ENCODE results near the gene HRAS. TPM values are rescaled to one million over a fixed set of nuclear protein-coding genes. Genes with fewer than 3 reads are reported as not detected.

The HRAS gene
- total RNA-seq, 1 donor from 2014 or later, result 41.5 TPM

DNA sequence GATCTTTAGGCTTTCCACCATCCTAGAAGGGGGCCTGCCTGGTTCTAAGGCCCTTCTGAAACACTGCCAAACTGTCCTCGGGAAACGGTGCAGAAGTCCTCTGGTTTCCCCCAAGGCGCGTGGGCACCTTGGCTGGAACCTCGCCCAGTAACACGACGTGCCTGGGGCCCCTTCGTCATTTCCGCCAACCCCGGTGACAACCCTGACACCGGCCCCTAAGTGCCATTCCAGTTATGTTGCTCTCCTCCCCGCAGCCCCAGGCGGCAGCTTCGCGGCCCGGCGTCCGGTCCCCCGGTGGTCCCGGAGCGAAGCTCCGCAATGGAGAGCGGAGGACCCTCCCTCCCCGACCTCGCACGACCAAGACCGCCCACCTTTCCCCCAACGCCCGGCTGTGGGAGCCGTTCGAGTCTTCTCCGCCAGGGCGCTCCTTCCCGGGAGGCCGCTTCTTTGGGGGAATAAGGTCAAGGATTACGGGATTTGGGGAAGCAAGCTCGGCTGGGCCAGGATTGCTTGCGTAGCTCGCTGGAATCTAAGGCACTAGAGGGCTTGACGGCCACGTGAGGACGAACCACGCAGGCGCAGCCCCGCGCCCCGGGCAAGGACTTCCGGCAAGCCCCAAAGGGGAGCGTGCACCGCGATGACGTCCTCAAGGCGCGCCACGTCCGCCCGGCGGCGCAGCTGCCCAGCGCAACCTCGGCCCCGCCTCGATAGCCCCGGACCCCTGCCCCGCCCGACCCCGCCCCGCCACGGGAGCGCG, 29.0 kb downstream of the HRAS start:
- H3K36me3 Mint-ChIP-seq, result peaks cover 8% of the 10 kb centered on the region
- peaks cover 22% of the 10 kb centered on the region for H3K4me1 Mint-ChIP-seq
- peak overlapping the region; percentile 100 for H3K27ac Mint-ChIP-seq
- no peaks in the 10 kb centered on the region for H3K27me3 Mint-ChIP-seq (ENCODE audit: low read depth)
- H3K9me3 Mint-ChIP-seq, result no peaks in the 10 kb centered on the region
- TF ChIP-seq, protein P1, sequence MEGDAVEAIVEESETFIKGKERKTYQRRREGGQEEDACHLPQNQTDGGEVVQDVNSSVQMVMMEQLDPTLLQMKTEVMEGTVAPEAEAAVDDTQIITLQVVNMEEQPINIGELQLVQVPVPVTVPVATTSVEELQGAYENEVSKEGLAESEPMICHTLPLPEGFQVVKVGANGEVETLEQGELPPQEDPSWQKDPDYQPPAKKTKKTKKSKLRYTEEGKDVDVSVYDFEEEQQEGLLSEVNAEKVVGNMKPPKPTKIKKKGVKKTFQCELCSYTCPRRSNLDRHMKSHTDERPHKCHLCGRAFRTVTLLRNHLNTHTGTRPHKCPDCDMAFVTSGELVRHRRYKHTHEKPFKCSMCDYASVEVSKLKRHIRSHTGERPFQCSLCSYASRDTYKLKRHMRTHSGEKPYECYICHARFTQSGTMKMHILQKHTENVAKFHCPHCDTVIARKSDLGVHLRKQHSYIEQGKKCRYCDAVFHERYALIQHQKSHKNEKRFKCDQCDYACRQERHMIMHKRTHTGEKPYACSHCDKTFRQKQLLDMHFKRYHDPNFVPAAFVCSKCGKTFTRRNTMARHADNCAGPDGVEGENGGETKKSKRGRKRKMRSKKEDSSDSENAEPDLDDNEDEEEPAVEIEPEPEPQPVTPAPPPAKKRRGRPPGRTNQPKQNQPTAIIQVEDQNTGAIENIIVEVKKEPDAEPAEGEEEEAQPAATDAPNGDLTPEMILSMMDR (IDR thresholded peaks at IDR 0.05; ENCODE audit: unreplicated experiment), result peak; percentile 12
- H3K4me3 Mint-ChIP-seq, result peak overlapping the region; percentile 96
- DNase-seq (ENCODE audit: low spot score in 2 of 2, unreplicated experiment in 2 of 2), result peak; percentile 97 to 99

DNA sequence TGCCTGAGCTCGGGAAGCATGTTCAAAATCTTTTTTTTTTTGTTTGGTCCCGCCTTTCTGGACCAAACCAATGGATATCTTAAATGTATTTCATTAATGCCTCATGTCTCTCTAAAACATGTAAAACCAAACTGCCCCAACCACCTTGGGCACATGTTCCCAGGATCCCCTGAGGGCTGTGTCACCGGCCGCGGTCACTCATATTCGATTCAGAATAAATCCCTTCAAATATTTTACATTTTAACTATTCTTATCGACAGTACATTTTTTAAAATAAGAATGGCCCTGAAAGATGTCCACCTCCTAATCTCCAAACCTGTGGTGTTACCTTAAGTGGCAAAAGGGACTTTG, 30.4 kb downstream of the HRAS start:
- Mint-ChIP-seq H3K4me3 (peak overlapping the region; percentile 96), H3K36me3 (peaks cover 7% of the 10 kb centered on the region), H3K27ac (peak overlapping the region; percentile 100), H3K27me3 (ENCODE audit: low read depth) (no peaks in the 10 kb centered on the region), H3K9me3 (no peaks in the 10 kb centered on the region), H3K4me1 (peaks cover 22% of the 10 kb centered on the region)
- TF ChIP-seq, protein P1 (IDR thresholded peaks at IDR 0.05; ENCODE audit: unreplicated experiment), result no peak
- DNase-seq (ENCODE audit: low spot score in 2 of 2, unreplicated experiment in 2 of 2), result no peak

DNA sequence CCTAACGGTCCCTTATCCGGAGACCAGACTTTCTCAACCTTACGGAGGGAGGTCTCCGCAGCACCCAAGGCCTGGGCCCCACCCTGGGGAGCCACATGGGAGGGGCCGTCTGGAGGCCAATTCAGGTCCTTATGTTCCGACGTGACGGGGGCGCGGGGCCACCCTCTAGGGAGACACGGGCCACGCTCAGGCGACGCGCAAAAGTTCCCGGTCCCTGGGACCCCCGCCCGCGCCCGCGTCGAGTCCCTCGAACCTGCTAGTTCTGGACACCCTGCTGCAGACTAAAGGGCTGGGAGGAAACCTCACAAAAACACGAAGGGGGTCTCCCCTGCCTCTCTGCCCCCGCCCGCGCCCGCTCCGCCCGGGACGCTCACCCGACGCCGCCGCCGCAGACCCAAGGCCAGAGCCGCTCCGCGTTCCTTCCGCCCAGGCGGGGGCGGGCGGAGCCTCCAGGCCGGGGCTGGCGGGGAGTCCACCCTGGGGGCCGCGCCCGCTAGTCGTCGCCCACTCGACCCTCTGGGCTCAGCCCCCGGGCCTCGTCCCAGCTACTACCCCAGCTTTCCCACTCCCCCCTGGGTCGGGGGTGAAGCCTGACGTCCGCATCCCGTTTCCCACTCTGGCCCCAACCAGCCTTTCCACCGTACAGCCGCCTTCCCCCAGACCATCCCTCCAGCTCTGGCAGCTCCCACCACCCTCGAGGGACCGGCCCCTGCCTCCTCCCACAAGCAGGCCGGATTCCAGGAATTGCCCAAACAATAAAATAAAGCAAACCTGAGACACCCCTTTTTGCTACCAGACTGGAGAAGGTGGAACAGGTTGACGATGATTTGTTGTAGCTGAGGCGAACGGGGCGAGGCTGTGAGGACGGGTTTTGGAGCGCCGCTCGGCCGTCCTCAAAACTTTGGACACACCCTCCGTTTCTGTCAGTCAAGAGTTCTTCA, 31.1 kb downstream of the HRAS start:
- TF ChIP-seq, protein P1 (IDR thresholded peaks at IDR 0.05; ENCODE audit: unreplicated experiment), result no peak
- H3K4me3 Mint-ChIP-seq, result peak overlapping the region; percentile 44
- H3K9me3 Mint-ChIP-seq, result no peaks in the 10 kb centered on the region
- peaks cover 22% of the 10 kb centered on the region for H3K4me1 Mint-ChIP-seq
- no peaks in the 10 kb centered on the region for H3K27me3 Mint-ChIP-seq (ENCODE audit: low read depth)
- DNase-seq (ENCODE audit: low spot score in 2 of 2, unreplicated experiment in 2 of 2), result no peak
- peaks cover 5% of the 10 kb centered on the region for H3K36me3 Mint-ChIP-seq
- peak overlapping the region; percentile 100 for H3K27ac Mint-ChIP-seq

DNA sequence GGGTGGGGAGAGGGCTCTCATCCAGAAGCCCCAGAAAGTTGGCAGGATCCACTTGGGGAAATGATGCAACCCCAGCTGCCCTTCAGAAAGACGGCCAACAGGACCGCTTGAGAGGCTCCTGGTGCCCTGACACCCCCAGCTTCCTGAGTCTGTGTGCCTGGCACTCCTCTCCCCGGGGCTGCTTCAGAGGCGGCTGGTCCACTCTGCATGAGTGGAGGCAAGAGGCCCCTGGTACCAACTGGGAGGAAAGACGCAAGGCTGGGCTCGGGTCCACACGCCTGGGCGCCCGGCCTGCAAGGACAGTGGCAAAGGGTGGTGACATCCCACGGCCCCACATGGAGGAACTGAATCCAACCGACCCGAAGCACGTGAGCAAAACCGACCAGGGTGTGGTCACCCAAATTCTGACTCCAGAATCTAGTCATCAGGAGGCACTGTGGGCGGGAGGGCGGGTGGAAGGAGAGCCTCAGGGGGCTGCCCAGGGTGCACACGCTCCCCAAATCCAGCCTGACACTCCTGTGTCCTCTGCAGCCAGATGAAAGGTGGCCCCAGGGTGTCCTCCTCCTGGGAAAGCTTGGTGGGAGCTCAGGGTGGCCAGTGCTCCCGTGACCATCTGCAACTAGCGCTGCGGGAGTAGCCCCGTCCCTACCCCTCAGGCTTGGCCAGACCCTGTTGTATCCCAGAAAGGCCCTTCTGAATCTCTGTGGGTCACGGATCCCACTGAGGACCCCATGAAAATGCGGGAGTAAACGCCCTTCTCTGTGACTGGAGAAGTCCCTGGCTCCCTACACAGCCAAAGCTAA, 32.0 kb downstream of the HRAS start:
- DNase-seq (ENCODE audit: low spot score in 2 of 2, unreplicated experiment in 2 of 2), result no peak
- H3K36me3 Mint-ChIP-seq, result peaks cover 6% of the 10 kb centered on the region
- TF ChIP-seq, protein P1 (IDR thresholded peaks at IDR 0.05; ENCODE audit: unreplicated experiment), result no peak
- peaks cover 22% of the 10 kb centered on the region for H3K4me1 Mint-ChIP-seq
- H3K9me3 Mint-ChIP-seq, result no peaks in the 10 kb centered on the region
- no peak overlapping the region for H3K4me3 Mint-ChIP-seq
- H3K27ac Mint-ChIP-seq, result no peak overlapping the region
- H3K27me3 Mint-ChIP-seq (ENCODE audit: low read depth), result no peaks in the 10 kb centered on the region
